Stimulated activated naive CD8-positive, alpha-beta T cell treated with anti-CD3 and anti-CD28 coated beads, Interleukin-15, Interleukin-2, amounts not matched to agents 100 ng/mL and 50 ng/mL, for 24 hours (primary cell): Measurements from ENCODE around the gene USP37.

Source experiments
- H3K27ac Mint-ChIP-seq: one replicate; pipeline ENCODE4 v1.8.0; 2021; ENCODE audit warnings: mild to moderate bottlenecking, mixed read lengths
- H3K27me3 Mint-ChIP-seq: one replicate; pipeline ENCODE4 v1.8.0; 2021; ENCODE audit warnings: mixed read lengths
- H3K36me3 Mint-ChIP-seq: one replicate; pipeline ENCODE4 v1.8.0; 2021; ENCODE audit warnings: low read depth, mixed read lengths
- H3K4me1 Mint-ChIP-seq: one replicate; pipeline ENCODE4 v1.8.0; 2021; ENCODE audit warnings: low read depth, mixed read lengths
- H3K4me3 Mint-ChIP-seq: one replicate; pipeline ENCODE4 v1.8.0; 2021; ENCODE audit warnings: mild to moderate bottlenecking, mixed read lengths
- H3K9me3 Mint-ChIP-seq: one replicate; pipeline ENCODE4 v1.8.0; 2021; ENCODE audit warnings: mixed read lengths

The USP37 gene

DNA sequence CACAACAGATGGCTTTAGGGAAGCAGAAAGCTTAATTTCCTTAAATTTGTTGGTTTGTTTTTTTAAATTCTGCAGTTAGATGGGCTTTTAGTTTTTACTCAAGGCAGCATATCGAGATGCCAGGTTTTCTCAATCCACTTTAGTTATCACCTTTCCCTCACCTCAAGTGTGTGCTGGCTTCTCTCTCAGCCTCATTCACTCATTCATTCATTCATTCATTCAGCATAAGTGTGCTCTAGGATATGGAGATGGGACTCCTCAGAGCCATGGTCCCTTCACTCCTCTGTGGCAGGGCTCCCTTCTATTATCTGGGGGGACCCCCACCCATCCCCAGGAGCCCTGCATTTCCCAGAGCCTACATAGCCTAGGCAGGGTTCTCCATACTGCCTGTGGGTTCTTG is 130.2 kb downstream of the USP37 start:
- H3K27me3 Mint-ChIP-seq: no peaks in the 10 kb centered on the region
- H3K4me3 Mint-ChIP-seq: no peak overlapping the region
- no peaks in the 10 kb centered on the region for H3K9me3 Mint-ChIP-seq
- H3K4me1 Mint-ChIP-seq: peaks cover 3% of the 10 kb centered on the region
- H3K27ac Mint-ChIP-seq: no peak overlapping the region
- H3K36me3 Mint-ChIP-seq: no peaks in the 10 kb centered on the region

DNA sequence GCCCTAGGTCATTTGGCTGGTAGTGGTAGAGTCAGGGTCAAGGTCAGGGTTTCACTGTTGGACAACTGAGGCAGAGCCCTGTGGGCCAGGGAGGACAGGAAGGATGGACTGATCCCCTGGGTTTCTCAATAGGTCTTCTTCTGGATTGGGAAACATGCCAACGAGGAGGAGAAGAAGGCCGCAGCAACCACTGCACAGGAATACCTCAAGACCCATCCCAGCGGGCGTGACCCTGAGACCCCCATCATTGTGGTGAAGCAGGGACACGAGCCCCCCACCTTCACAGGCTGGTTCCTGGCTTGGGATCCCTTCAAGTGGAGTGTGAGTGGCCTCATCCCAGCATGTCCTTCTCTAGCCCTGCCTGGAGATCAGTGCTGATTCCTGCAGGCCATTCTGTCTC is 131.2 kb downstream of the USP37 start:
- Mint-ChIP-seq H3K9me3 (no peaks in the 10 kb centered on the region), H3K27ac (no peak overlapping the region), H3K27me3 (no peaks in the 10 kb centered on the region), H3K4me3 (no peak overlapping the region), H3K4me1 (peaks cover 3% of the 10 kb centered on the region), H3K36me3 (no peaks in the 10 kb centered on the region)

DNA sequence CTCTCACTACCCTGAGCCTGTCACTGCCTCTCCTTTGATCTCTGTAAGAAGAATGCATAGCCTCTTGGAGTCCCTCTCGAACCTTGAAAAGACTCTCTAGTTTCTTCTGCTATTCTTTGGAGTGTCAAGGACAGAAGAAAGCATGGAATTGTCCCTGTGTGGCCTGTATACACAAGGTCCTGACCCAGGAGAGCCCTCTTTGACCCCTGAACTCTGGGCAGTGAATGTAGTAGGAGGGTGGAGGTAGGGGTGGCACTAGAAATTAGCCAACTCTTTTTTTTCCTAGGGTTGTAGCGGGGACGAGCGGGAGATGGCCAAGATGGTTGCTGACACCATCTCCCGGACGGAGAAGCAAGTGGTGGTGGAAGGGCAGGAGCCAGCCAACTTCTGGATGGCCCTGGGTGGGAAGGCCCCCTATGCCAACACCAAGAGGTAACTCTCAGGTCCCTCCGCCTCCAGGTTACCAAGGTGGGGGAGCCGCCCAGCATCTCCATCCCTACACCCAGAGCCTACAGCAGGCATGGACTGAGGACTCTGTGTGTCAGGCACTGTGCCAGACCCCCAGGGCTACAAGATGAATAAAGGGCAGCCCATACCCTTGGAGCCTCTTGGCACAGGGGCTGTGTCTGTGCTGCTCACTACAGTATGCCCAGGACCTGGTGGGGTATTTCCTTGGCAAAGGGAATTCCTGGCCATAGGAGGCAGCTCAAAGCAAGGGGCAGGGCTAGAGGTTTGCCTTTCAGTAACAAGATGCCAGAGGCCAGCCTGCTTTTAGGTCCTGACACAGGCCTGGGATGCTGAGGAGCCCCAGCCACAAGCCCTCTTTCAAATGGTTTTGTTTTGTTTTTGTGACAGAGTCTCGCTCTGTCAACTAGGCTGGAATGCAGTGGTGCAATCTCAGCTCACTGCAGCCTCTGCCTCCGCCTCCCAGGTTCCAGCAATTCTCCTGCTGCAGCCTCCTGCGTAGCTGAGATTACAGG is 132.9 kb downstream of the USP37 start:
- H3K4me1 Mint-ChIP-seq: peaks cover 3% of the 10 kb centered on the region
- H3K27me3 Mint-ChIP-seq: no peaks in the 10 kb centered on the region
- H3K27ac Mint-ChIP-seq: no peak overlapping the region
- no peak overlapping the region for H3K4me3 Mint-ChIP-seq
- no peaks in the 10 kb centered on the region for H3K9me3 Mint-ChIP-seq
- H3K36me3 Mint-ChIP-seq: no peaks in the 10 kb centered on the region

DNA sequence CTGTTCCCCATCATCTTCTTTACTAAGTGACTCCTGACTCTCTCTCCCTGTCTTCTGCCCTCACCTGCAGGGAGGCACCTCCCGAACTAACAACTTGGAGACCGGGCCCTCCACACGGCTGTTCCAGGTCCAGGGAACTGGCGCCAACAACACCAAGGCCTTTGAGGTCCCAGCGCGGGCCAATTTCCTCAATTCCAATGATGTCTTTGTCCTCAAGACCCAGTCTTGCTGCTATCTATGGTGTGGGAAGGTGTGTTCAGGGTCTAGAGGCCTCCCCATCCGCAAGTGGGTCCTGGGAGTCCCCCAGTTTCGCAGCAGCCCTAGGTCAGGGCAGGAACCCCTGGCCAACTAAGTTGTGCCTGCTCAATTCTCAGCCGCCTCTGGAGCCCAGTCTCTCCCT is 133.7 kb downstream of the USP37 start:
- Mint-ChIP-seq H3K4me3 (no peak overlapping the region), H3K36me3 (no peaks in the 10 kb centered on the region), H3K9me3 (no peaks in the 10 kb centered on the region), H3K27ac (no peak overlapping the region), H3K4me1 (peaks cover 3% of the 10 kb centered on the region), H3K27me3 (no peaks in the 10 kb centered on the region)

DNA sequence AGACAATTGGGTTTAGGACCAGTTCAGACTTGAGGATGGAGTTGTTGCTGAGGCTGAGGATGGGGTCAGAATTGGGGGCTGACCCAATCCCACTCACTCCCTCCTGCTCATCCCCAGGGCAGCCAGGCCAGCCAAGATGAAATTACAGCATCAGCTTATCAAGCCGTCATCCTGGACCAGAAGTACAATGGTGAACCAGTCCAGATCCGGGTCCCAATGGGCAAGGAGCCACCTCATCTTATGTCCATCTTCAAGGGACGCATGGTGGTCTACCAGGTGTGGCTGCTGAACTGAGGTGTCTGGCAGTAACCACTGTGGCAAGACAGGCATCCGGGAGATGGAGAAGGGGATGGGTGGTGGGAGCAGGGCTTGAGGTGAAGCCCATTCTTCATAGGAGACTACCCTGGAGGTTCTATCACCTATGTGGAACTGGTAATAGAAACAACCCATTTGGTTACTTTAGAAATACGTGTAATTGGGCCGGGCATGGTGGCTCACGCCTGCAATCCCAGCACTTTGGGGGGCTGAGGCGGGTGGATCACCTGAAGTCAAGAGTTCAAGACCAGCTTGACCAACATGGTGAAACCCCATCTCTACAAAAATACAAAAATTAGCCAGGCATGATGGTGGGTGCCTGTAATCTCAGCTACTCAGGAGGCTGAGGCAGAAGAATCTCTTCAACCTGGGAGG is 135.3 kb downstream of the USP37 start:
- Mint-ChIP-seq H3K4me1 (no peaks in the 10 kb centered on the region), H3K4me3 (no peak overlapping the region), H3K9me3 (no peaks in the 10 kb centered on the region), H3K27me3 (no peaks in the 10 kb centered on the region), H3K36me3 (no peaks in the 10 kb centered on the region), H3K27ac (no peak overlapping the region)

DNA sequence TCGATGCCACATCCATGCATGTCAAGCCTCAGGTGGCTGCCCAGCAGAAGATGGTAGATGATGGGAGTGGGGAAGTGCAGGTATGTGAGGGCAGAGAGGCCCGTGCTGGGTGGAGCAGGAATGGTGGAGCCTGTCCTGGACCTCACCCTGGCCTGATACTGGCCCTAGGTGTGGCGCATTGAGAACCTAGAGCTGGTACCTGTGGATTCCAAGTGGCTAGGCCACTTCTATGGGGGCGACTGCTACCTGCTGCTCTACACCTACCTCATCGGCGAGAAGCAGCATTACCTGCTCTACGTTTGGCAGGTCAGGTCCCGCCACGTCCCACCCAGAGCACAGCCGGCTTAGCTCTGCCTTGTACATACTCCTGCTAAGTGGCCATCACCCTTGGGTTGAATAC is 136.3 kb downstream of the USP37 start:
- no peaks in the 10 kb centered on the region for H3K4me1 Mint-ChIP-seq
- no peaks in the 10 kb centered on the region for H3K36me3 Mint-ChIP-seq
- H3K27ac Mint-ChIP-seq: no peak overlapping the region
- H3K4me3 Mint-ChIP-seq: no peak overlapping the region
- H3K9me3 Mint-ChIP-seq: no peaks in the 10 kb centered on the region
- no peaks in the 10 kb centered on the region for H3K27me3 Mint-ChIP-seq

DNA sequence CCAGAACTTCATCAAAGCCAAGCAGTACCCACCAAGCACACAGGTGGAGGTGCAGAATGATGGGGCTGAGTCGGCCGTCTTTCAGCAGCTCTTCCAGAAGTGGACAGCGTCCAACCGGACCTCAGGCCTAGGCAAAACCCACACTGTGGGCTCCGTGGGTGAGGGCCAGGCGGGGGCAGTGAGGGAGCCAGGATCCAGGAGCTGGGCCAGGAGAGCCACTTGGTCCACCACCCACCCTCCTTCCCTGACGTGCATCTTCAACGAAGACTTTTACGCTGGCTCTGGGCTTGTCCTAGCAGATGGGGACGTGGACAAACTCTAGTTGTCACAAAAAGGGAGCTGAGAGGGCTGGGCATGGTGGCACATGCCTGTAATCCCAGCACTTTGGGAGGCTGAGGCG is 137.4 kb downstream of the USP37 start:
- Mint-ChIP-seq H3K9me3 (no peaks in the 10 kb centered on the region), H3K4me3 (no peak overlapping the region), H3K4me1 (no peaks in the 10 kb centered on the region), H3K36me3 (no peaks in the 10 kb centered on the region), H3K27me3 (no peaks in the 10 kb centered on the region), H3K27ac (no peak overlapping the region)

DNA sequence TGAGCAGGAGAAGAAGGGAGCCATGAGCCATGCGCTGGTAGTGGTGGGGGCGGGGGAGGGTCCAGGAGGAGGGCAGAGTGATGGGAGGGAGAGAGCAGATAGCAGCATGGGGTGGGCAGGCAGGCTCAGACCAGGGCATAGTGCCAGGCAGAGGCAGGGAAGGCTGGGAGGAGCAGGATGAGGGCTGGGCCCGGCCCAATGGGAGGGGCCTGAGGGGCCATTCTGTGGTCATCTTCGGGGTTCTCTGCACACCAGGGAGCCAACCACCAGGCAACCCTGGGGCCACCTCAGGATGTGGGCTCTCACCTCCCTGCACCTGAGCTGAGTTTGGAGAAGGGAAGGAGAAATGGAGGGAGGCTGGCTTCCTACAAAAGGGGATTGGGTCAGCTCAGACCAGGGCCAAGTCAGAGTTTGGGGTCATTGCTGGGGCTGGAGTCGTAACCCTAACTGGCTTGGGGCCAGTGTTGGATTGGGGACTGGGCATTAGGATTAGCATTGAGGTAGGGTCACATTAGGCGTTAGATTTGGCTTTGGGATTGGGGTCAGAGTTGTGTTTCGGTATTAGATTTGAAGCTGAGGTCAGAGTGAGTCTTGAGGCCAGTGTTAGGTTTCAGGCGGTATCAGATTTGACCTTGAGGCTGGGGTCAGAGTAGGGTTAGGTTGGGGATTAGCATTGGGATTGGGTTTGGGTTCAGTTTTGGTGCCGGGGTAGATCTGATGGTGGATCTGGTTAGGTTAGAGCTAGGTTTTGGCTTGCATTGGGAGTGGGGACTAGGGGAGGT is 138.0 kb downstream of the USP37 start:
- H3K4me1 Mint-ChIP-seq: no peaks in the 10 kb centered on the region
- H3K27me3 Mint-ChIP-seq: no peaks in the 10 kb centered on the region
- no peaks in the 10 kb centered on the region for H3K36me3 Mint-ChIP-seq
- H3K9me3 Mint-ChIP-seq: no peaks in the 10 kb centered on the region
- no peak overlapping the region for H3K27ac Mint-ChIP-seq
- no peak overlapping the region for H3K4me3 Mint-ChIP-seq

DNA sequence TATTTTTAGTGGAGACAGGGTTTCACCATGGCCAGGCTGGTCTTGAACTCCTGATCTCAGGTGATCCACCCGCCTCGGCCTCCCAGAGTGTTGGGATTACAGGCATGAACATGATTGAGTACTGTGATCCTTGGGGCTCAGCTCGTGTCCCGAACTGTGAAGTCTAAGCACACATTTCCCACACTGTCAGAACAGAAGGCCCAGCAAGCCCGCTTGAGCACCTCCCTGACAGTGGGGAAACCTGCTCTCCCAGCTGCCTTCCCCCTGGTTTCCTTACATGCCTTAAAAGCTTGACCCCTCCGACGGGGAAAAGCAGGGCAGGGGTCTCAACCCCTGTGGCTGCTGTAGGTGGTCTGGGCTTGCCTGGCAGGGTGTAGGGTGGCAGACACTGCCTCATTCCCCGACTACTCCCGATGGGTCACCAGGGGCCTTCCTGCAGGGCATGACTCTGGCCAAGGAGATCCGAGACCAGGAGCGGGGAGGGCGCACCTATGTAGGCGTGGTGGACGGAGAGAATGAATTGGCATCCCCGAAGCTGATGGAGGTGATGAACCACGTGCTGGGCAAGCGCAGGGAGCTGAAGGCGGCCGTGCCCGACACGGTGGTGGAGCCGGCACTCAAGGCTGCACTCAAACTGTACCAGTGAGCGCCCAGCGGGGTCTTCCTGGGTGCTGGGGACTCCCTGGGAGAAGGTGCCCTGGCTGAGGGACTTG is 139.1 kb downstream of the USP37 start:
- no peaks in the 10 kb centered on the region for H3K27me3 Mint-ChIP-seq
- H3K27ac Mint-ChIP-seq: no peak overlapping the region
- H3K4me3 Mint-ChIP-seq: no peak overlapping the region
- H3K9me3 Mint-ChIP-seq: no peaks in the 10 kb centered on the region
- H3K4me1 Mint-ChIP-seq: no peaks in the 10 kb centered on the region
- H3K36me3 Mint-ChIP-seq: no peaks in the 10 kb centered on the region

DNA sequence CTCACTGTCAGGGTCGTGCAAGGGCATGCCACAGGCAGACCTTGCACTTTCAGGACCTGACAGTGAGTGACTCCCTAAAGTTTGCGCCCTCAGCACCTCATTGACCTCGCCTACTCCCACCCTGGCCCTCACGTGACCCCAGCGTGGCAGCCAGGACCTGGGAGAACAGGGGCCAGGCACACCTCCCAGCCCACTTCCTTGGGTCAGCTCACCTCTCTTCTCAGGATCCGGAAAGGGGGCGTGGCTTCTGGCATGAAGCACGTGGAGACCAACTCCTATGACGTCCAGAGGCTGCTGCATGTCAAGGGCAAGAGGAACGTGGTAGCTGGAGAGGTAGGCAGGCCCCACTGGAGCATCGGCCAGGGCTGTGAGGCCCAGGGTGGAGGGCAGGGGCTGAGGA is 140.4 kb downstream of the USP37 start:
- no peaks in the 10 kb centered on the region for H3K27me3 Mint-ChIP-seq
- no peaks in the 10 kb centered on the region for H3K9me3 Mint-ChIP-seq
- H3K4me3 Mint-ChIP-seq: no peak overlapping the region
- H3K27ac Mint-ChIP-seq: no peak overlapping the region
- no peaks in the 10 kb centered on the region for H3K4me1 Mint-ChIP-seq
- no peaks in the 10 kb centered on the region for H3K36me3 Mint-ChIP-seq

DNA sequence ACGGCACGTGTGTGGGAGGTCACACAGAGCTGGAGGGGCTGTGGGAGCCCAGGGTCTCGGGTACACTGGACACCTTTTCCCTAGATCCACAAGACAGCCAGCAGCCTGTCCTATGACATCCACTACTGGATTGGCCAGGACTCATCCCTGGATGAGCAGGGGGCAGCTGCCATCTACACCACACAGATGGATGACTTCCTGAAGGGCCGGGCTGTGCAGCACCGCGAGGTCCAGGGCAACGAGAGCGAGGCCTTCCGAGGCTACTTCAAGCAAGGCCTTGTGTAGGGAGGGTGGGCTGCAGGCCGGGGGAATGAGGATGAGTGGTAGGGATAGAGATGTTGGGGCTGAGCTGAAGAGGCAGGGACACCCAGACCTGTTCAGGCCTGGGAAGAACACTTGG is 142.6 kb downstream of the USP37 start:
- Mint-ChIP-seq H3K4me1 (no peaks in the 10 kb centered on the region), H3K27me3 (no peaks in the 10 kb centered on the region), H3K4me3 (no peak overlapping the region), H3K27ac (no peak overlapping the region), H3K9me3 (no peaks in the 10 kb centered on the region), H3K36me3 (no peaks in the 10 kb centered on the region)

DNA sequence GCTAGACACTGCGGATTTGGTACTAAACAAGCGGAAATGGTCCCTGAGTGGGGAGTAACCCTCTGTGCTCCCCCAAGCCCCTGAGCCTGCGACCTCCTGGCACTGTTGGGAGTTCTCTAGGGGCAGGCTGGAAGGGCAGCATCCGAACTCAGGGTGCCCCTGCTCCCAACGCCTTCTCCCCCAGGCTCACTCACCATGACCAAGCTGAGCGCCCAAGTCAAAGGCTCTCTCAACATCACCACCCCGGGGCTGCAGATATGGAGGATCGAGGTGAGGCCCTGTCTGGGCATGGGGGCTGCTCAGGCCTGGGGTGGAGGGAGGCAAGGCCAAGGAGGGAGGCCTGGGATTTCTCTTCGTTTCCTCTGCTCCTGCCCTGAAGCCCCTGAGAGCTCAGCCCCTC is 144.6 kb downstream of the USP37 start:
- Mint-ChIP-seq H3K4me3 (no peak overlapping the region), H3K27ac (no peak overlapping the region), H3K4me1 (no peaks in the 10 kb centered on the region), H3K36me3 (no peaks in the 10 kb centered on the region), H3K27me3 (no peaks in the 10 kb centered on the region), H3K9me3 (no peaks in the 10 kb centered on the region)

DNA sequence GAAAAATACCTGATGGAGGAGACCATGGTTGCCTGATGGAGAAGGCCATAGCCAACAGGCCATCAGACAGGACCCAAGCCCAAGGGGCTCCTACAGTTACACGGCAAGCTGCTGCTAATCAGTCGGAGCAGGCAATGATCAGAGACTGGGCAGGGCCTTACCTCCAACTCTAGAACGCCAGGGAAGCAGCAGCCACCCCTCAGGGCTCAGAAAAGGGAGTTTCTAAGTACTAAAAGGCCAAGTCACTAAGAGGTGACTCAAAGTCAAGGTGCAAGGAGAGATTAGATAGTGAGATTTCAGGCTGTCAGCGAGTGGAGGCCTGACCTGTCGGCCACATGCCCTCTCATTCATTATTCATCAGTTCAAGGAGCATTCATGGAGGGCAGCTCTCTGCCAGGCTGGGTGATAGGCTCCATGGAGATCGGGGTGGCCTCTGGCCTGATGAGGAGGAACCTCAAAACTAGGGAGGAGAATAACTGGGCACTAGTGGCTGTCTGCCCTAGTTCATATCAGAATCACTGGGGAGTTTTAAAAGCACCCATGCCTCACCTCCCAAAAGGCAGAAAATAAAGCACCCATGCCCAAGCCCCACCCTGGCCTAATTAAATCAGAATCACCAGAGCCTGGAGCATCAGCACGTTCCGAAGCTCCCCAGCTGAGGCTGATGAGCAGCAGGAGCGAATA is 145.6 kb downstream of the USP37 start:
- Mint-ChIP-seq H3K27me3 (no peaks in the 10 kb centered on the region), H3K9me3 (no peaks in the 10 kb centered on the region), H3K36me3 (no peaks in the 10 kb centered on the region), H3K27ac (no peak overlapping the region), H3K4me1 (no peaks in the 10 kb centered on the region), H3K4me3 (no peak overlapping the region)

DNA sequence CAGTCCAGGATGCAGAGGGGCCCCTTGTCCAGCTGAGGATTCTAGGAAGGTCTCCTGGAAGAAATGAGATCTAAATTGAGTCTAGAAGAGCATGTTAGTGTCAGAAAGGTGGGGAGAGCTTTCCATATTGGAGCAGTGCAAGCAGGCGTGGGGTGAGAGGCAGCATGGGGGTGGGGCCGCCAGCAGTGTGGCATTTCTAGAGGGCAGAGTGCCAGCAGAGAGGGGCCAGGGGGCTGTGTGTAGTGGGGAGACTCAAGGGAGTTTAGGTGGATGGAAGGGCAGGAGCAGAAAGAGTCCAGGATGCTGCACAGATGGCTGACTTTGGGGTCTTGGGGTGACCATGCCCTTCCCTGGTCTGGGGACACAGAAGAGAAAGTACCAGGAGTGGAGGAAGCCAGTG is 147.1 kb downstream of the USP37 start:
- Mint-ChIP-seq H3K4me1 (no peaks in the 10 kb centered on the region), H3K4me3 (no peak overlapping the region), H3K36me3 (no peaks in the 10 kb centered on the region), H3K9me3 (no peaks in the 10 kb centered on the region), H3K27ac (no peak overlapping the region), H3K27me3 (no peaks in the 10 kb centered on the region)
